HCT116 (cell line): Measurements from ENCODE around the gene AGAP4.
"Not testable (repeated sequence)": the region's sequence is repeated elsewhere in the genome, so short reads cannot be mapped to it uniquely, and the experiment has no call there.

Source experiments
- EZH2 ChIP-seq: fragments of 200-600 bp; sonication (generic); IDR thresholded peaks from 2 replicates; pipeline ENCODE4 v1.6.1; 2017; ENCODE audit warnings: antibody characterized with exemption, mixed run types
- EZH2phosphoT487 ChIP-seq: fragments of 200-600 bp; IDR thresholded peaks from 2 replicates; pipeline ENCODE4 v1.6.1; 2018; ENCODE audit warnings: antibody characterized with exemption, borderline replicate concordance
- POLR2A ChIP-seq: IDR thresholded peaks from 2 replicates; pipeline ENCODE4 v1.7.0; 2011; ENCODE audit warnings: borderline replicate concordance; ENCODE audit not compliant: insufficient read depth, insufficient read length; ENCODE audit errors: extremely low read depth
- POLR2AphosphoS5 ChIP-seq: IDR thresholded peaks from 2 replicates; pipeline ENCODE4 v1.6.1; 2011; ENCODE audit warnings: mild to moderate bottlenecking, low read depth, low read length, moderate library complexity
- RAD21 ChIP-seq: IDR thresholded peaks from 2 replicates; pipeline ENCODE4 v1.6.1; 2012; ENCODE audit warnings: low read depth, mild to moderate bottlenecking
- SIN3A ChIP-seq: IDR thresholded peaks from 2 replicates; pipeline ENCODE4 v1.6.1; 2012; ENCODE audit warnings: low read depth
- SP1 ChIP-seq: IDR thresholded peaks from 2 replicates; pipeline ENCODE4 v1.6.1; 2012; ENCODE audit warnings: low read depth
- SRF ChIP-seq: IDR thresholded peaks from 2 replicates; pipeline ENCODE4 v1.6.1; 2012; ENCODE audit warnings: low read depth
- YY1 ChIP-seq: IDR thresholded peaks from 2 replicates; pipeline ENCODE4 v1.6.1; 2011; ENCODE audit warnings: low read length, low read depth, moderate library complexity, mild to moderate bottlenecking; ENCODE audit not compliant: insufficient replicate concordance; ENCODE audit errors: extremely low read depth
- ZNF274 ChIP-seq: fragments of 200-500 bp; sonication (Bioruptor generic); IDR thresholded peaks from 2 replicates; pipeline ENCODE4 v1.6.1; 2014; ENCODE audit warnings: mild to moderate bottlenecking, low read depth, low read length, inconsistent platforms
- TF ChIP-seq, protein P1 (sequence below): IDR thresholded peaks from 2 replicates; pipeline ENCODE4 v1.6.1; 2012
- TF ChIP-seq, protein P2 (sequence below), 3 experiments: fragments of 200-600 bp in 1 of 3; sonication (generic) in 1 of 3; IDR thresholded peaks in 2 of 3; conservative IDR thresholded peaks in 1 of 3; 2 replicates each; pipeline ENCODE4 v1.5.1; 2012 to 2017; ENCODE audit warnings: low read depth in 2 of 3, low read length in 2 of 3, antibody characterized with exemption in 1 of 3, borderline replicate concordance in 1 of 3, control low read depth in 1 of 3, mild to moderate bottlenecking in 1 of 3, mixed read lengths in 1 of 3, mixed run types in 1 of 3, moderate library complexity in 1 of 3; ENCODE audit not compliant: insufficient read depth in 1 of 3
- TF ChIP-seq, protein P3 (sequence below): IDR thresholded peaks from 2 replicates; pipeline ENCODE4 v1.6.1; 2012
- TF ChIP-seq, protein P4 (sequence below): IDR thresholded peaks from 2 replicates; pipeline ENCODE4 v1.6.1; 2012; ENCODE audit warnings: low read depth

DNA sequence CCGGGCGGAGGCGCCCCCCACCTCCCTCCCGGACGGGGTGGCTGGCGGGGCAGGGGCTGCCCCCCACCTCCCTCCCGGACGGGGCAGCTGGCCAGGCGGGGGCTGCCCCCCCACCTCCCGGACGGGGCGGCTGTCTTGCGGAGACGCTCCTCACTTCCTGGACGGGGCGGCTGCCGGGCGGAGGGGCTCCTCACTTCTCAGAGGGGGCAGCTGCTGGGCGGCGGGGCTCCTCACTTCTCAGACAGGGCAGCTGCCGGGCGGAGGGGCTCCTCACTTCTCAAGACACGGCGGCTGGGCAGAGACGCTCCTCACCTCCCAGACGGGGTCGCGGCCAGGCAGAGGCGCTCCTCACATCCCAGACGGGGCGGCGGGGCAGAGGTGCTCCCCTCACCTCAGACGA is 18.1 kb upstream of the AGAP4 start:
- TF ChIP-seq, protein P1, sequence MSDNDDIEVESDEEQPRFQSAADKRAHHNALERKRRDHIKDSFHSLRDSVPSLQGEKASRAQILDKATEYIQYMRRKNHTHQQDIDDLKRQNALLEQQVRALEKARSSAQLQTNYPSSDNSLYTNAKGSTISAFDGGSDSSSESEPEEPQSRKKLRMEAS = not testable (repeated sequence)
- not testable (repeated sequence) for TF ChIP-seq SRF, EZH2phosphoT487, ZNF274, POLR2AphosphoS5, EZH2, POLR2A, RAD21, YY1, SP1, SIN3A
- TF ChIP-seq, protein P2, sequence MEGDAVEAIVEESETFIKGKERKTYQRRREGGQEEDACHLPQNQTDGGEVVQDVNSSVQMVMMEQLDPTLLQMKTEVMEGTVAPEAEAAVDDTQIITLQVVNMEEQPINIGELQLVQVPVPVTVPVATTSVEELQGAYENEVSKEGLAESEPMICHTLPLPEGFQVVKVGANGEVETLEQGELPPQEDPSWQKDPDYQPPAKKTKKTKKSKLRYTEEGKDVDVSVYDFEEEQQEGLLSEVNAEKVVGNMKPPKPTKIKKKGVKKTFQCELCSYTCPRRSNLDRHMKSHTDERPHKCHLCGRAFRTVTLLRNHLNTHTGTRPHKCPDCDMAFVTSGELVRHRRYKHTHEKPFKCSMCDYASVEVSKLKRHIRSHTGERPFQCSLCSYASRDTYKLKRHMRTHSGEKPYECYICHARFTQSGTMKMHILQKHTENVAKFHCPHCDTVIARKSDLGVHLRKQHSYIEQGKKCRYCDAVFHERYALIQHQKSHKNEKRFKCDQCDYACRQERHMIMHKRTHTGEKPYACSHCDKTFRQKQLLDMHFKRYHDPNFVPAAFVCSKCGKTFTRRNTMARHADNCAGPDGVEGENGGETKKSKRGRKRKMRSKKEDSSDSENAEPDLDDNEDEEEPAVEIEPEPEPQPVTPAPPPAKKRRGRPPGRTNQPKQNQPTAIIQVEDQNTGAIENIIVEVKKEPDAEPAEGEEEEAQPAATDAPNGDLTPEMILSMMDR (IDR thresholded peaks at IDR 0.05 in 2 of 3, conservative IDR thresholded peaks at IDR 0.05 in 1 of 3; ENCODE audit: borderline replicate concordance in 1 of 3, insufficient read depth in 1 of 3, low read depth in 2 of 3, low read length in 2 of 3) = not testable (repeated sequence)
- TF ChIP-seq, protein P3, sequence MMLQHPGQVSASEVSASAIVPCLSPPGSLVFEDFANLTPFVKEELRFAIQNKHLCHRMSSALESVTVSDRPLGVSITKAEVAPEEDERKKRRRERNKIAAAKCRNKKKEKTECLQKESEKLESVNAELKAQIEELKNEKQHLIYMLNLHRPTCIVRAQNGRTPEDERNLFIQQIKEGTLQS = not testable (repeated sequence)
- TF ChIP-seq, protein P4, sequence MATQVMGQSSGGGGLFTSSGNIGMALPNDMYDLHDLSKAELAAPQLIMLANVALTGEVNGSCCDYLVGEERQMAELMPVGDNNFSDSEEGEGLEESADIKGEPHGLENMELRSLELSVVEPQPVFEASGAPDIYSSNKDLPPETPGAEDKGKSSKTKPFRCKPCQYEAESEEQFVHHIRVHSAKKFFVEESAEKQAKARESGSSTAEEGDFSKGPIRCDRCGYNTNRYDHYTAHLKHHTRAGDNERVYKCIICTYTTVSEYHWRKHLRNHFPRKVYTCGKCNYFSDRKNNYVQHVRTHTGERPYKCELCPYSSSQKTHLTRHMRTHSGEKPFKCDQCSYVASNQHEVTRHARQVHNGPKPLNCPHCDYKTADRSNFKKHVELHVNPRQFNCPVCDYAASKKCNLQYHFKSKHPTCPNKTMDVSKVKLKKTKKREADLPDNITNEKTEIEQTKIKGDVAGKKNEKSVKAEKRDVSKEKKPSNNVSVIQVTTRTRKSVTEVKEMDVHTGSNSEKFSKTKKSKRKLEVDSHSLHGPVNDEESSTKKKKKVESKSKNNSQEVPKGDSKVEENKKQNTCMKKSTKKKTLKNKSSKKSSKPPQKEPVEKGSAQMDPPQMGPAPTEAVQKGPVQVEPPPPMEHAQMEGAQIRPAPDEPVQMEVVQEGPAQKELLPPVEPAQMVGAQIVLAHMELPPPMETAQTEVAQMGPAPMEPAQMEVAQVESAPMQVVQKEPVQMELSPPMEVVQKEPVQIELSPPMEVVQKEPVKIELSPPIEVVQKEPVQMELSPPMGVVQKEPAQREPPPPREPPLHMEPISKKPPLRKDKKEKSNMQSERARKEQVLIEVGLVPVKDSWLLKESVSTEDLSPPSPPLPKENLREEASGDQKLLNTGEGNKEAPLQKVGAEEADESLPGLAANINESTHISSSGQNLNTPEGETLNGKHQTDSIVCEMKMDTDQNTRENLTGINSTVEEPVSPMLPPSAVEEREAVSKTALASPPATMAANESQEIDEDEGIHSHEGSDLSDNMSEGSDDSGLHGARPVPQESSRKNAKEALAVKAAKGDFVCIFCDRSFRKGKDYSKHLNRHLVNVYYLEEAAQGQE = not testable (repeated sequence)
